Mammary epithelial cell (primary cell): Measurements from ENCODE around the gene SPTBN2.

Experiments
- CTCF ChIP-seq, 2 donors: IDR thresholded peaks in 1 of 2; conservative IDR thresholded peaks in 1 of 2; 2 replicates each; pipeline ENCODE4 v1.5.1; 2011 to 2012; ENCODE audit warnings: inconsistent platforms in 2 of 2, low read length in 2 of 2, mild to moderate bottlenecking in 2 of 2, control low read depth in 1 of 2, low read depth in 1 of 2; ENCODE audit not compliant: insufficient read depth in 1 of 2; ENCODE audit errors: extremely low read depth in 1 of 2
- EZH2 ChIP-seq: IDR thresholded peaks from 2 replicates; pipeline ENCODE4 v1.6.1; 2012; ENCODE audit warnings: low read length, inconsistent platforms, borderline replicate concordance

GRCh38 chr11:66720223-66720898, 8.7 kb downstream of the SPTBN2 start:
- TF ChIP-seq EZH2 (no peak), CTCF (conservative IDR thresholded peaks at IDR 0.05 in 1 of 2, IDR thresholded peaks at IDR 0.05 in 1 of 2; ENCODE audit: extremely low read depth in 1 of 2, insufficient read depth in 1 of 2, low read depth in 1 of 2, low read length in 2 of 2) (no peak)
